ENCODE measurements around the gene USP5.

GRCh38 chr12:6860116-6860515, 8.2 kb downstream of the USP5 start:
- TF ChIP-seq CTCF (IDR thresholded peaks at IDR 0.05): no peak
- no peak for TF ChIP-seq EZH2 (IDR thresholded peaks at IDR 0.05; ENCODE audit: borderline replicate concordance, insufficient read depth, low read depth, low read length, poor library complexity, severe bottlenecking)

Measured in B cell (primary cell).